Subcutaneous abdominal adipose tissue (tissue), 5 donors: ENCODE data around the gene RALA.

Source experiments
- H3K27ac ChIP-seq: one replicate; pipeline ENCODE4 v1.7.0; 2013; ENCODE audit warnings: low read depth, mild to moderate bottlenecking, inconsistent platforms, low read length, moderate library complexity
- H3K27me3 ChIP-seq, 5 donors: one replicate each; pipeline ENCODE4 v1.7.0; 2013; ENCODE audit warnings: low read length in 5 of 5, inconsistent platforms in 1 of 5; ENCODE audit not compliant: control insufficient read depth in 5 of 5, insufficient read depth in 4 of 5
- H3K36me3 ChIP-seq, 5 donors: one replicate each; pipeline ENCODE4 v1.7.0; 2013; ENCODE audit warnings: low read length in 5 of 5; ENCODE audit not compliant: control insufficient read depth in 5 of 5, insufficient read depth in 5 of 5
- H3K4me1 ChIP-seq, 5 donors: one replicate each; pipeline ENCODE4 v1.7.0; 2013; ENCODE audit warnings: low read length in 5 of 5, mild to moderate bottlenecking in 3 of 5, moderate library complexity in 1 of 5; ENCODE audit not compliant: control insufficient read depth in 5 of 5, insufficient read depth in 5 of 5
- H3K4me3 ChIP-seq, 5 donors: one replicate each; pipeline ENCODE4 v1.7.0; 2013; ENCODE audit warnings: low read length in 5 of 5, low read depth in 1 of 5
- H3K9ac ChIP-seq, 5 donors: one replicate each; pipeline ENCODE4 v1.7.0; 2013; ENCODE audit warnings: low read length in 5 of 5, mild to moderate bottlenecking in 4 of 5, moderate library complexity in 3 of 5
- H3K9me3 ChIP-seq, 5 donors: one replicate each; pipeline ENCODE4 v1.7.0; 2013; ENCODE audit warnings: low read length in 5 of 5; ENCODE audit not compliant: control insufficient read depth in 5 of 5
- donor health status: healthy.
- donor health status: healthy.
- donor health status: healthy.
- donor health status: healthy.
- donor health status: healthy.

RALA gene

GRCh38 chr7:39753823-39754325 is 130.5 kb downstream of the RALA start:
- H3K27me3 ChIP-seq: no peaks in the 10 kb centered on the region
- H3K4me3 ChIP-seq: no peak overlapping the region
- no peaks in the 10 kb centered on the region for H3K9me3 ChIP-seq
- H3K9ac ChIP-seq: no peak overlapping the region
- H3K4me1 ChIP-seq: no peaks in the 10 kb centered on the region
- no peaks in the 10 kb centered on the region for H3K36me3 ChIP-seq
- no peak overlapping the region for H3K27ac ChIP-seq

GRCh38 chr7:39754326-39755120 is 131.2 kb downstream of the RALA start:
- H3K27ac ChIP-seq: no peak overlapping the region
- H3K9me3 ChIP-seq: no peaks in the 10 kb centered on the region
- no peaks in the 10 kb centered on the region for H3K4me1 ChIP-seq
- H3K27me3 ChIP-seq: no peaks in the 10 kb centered on the region
- no peak overlapping the region for H3K9ac ChIP-seq
- H3K36me3 ChIP-seq: no peaks in the 10 kb centered on the region
- H3K4me3 ChIP-seq: no peak overlapping the region

GRCh38 chr7:39757604-39758003 is 134.2 kb downstream of the RALA start:
- no peak overlapping the region for H3K4me3 ChIP-seq
- H3K36me3 ChIP-seq: no peaks in the 10 kb centered on the region
- H3K27ac ChIP-seq: no peak overlapping the region
- no peaks in the 10 kb centered on the region for H3K4me1 ChIP-seq
- H3K9me3 ChIP-seq: no peaks in the 10 kb centered on the region
- no peak overlapping the region for H3K9ac ChIP-seq
- no peaks in the 10 kb centered on the region for H3K27me3 ChIP-seq
